ENCODE results near the gene GABRB1. TPM values are rescaled to one million over a fixed set of nuclear protein-coding genes. Genes with fewer than 3 reads are reported as not detected.
A peak's percentile ranks its signal among the peaks of the same experiment; 100 is the strongest.

GABRB1 gene
- polyA plus RNA-seq, 3 donors = not detected

- no peak overlapping the region for H3K4me2 ChIP-seq (replicated peaks; ENCODE audit: extremely low read depth, low read length, poor library complexity, severe bottlenecking)
- no peak overlapping the region for H3K4me3 ChIP-seq (replicated peaks in 1 of 3; ENCODE audit: low read depth in 2 of 3, low read length in 3 of 3)
Observed at GRCh38 chr4:47145630-47146029, 114.3 kb downstream of the GABRB1 start.

GRCh38 chr4:47154816-47155370, 123.5 kb downstream of the GABRB1 start:
- peaks cover 7 to 11% of the 10 kb centered on the region in 2 donors for H3K4me1 ChIP-seq (ENCODE audit: control insufficient read depth in 1 of 2, insufficient read depth in 2 of 2, low read length in 2 of 2)
- H2AFZ ChIP-seq (ENCODE audit: insufficient read depth, low read depth, low read length, poor library complexity, severe bottlenecking) = no peak overlapping the region
- Mint-ChIP-seq H3K27ac (peak overlapping the region in 1 of 7 donors; percentile 19), H3K9me3 (peaks cover 0 to 4% (median 0%) of the 10 kb centered on the region in 7 donors), H3K4me1 (peaks cover 21% of the 10 kb centered on the region), H3K36me3 (no peaks in the 10 kb centered on the region), H3K27me3 (ENCODE audit: low read depth in 3 of 3) (peaks cover 3 to 23% (median 5%) of the 10 kb centered on the region in 3 donors), H3K4me3 (no peak overlapping the region)
- H3K27ac ChIP-seq (ENCODE audit: low read depth in 1 of 2, low read length in 2 of 2) = no peak overlapping the region
- H3K27me3 ChIP-seq (ENCODE audit: control insufficient read depth in 2 of 2, insufficient read depth in 2 of 2, low read length in 2 of 2) = peaks cover 14% of the 10 kb centered on the region in 2 donors
- intact Hi-C loops (cut with micrococcal nuclease) = no loop called here
- H4K20me1 ChIP-seq (ENCODE audit: insufficient read depth, low read length) = no peaks in the 10 kb centered on the region
- TF ChIP-seq, protein P1, sequence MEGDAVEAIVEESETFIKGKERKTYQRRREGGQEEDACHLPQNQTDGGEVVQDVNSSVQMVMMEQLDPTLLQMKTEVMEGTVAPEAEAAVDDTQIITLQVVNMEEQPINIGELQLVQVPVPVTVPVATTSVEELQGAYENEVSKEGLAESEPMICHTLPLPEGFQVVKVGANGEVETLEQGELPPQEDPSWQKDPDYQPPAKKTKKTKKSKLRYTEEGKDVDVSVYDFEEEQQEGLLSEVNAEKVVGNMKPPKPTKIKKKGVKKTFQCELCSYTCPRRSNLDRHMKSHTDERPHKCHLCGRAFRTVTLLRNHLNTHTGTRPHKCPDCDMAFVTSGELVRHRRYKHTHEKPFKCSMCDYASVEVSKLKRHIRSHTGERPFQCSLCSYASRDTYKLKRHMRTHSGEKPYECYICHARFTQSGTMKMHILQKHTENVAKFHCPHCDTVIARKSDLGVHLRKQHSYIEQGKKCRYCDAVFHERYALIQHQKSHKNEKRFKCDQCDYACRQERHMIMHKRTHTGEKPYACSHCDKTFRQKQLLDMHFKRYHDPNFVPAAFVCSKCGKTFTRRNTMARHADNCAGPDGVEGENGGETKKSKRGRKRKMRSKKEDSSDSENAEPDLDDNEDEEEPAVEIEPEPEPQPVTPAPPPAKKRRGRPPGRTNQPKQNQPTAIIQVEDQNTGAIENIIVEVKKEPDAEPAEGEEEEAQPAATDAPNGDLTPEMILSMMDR (IDR thresholded peaks at IDR 0.05) = no peak
- WGBS (ENCODE audit: insufficient coverage) = 100% methylated on average over 2 of the region's 6 CpGs
- no peak for DNase-seq
- no peaks in the 10 kb centered on the region for H3K36me3 ChIP-seq (replicated peaks in 1 of 2; ENCODE audit: control insufficient read depth in 1 of 2, insufficient read depth in 2 of 2, low read length in 2 of 2)
- H3K79me2 ChIP-seq (ENCODE audit: insufficient read depth, low read length) = no peaks in the 10 kb centered on the region
- H3K9me3 ChIP-seq (replicated peaks in 1 of 2; ENCODE audit: control insufficient read depth in 1 of 2, insufficient read depth in 1 of 2, low read length in 2 of 2) = no peaks in the 10 kb centered on the region
- no peak overlapping the region for H3K4me2 ChIP-seq (replicated peaks; ENCODE audit: extremely low read depth, low read length, poor library complexity, severe bottlenecking)
- no peak overlapping the region for H3K4me3 ChIP-seq (replicated peaks in 1 of 3; ENCODE audit: low read depth in 2 of 3, low read length in 3 of 3)
- no peak overlapping the region for H3K9ac ChIP-seq (ENCODE audit: insufficient read depth, low read length, poor library complexity, severe bottlenecking)

More at GRCh38 chr4:47145630-47146029, 114.3 kb downstream of the GABRB1 start:
- no peaks in the 10 kb centered on the region for H3K36me3 Mint-ChIP-seq
- peaks cover 6 to 27% (median 10%) of the 10 kb centered on the region in 3 donors for H3K27me3 Mint-ChIP-seq (ENCODE audit: low read depth in 3 of 3)
- intact Hi-C loops (cut with micrococcal nuclease) = no loop called here
- DNase-seq = no peak
- Histone ChIP-seq H3K9me3 (replicated peaks in 1 of 2; ENCODE audit: control insufficient read depth in 1 of 2, insufficient read depth in 1 of 2, low read length in 2 of 2) (no peaks in the 10 kb centered on the region), H3K27me3 (ENCODE audit: control insufficient read depth in 2 of 2, insufficient read depth in 2 of 2, low read length in 2 of 2) (peaks cover 5 to 8% of the 10 kb centered on the region in 2 donors), H3K9ac (ENCODE audit: insufficient read depth, low read length, poor library complexity, severe bottlenecking) (no peak overlapping the region), H3K36me3 (replicated peaks in 1 of 2; ENCODE audit: control insufficient read depth in 1 of 2, insufficient read depth in 2 of 2, low read length in 2 of 2) (no peaks in the 10 kb centered on the region), H2AFZ (ENCODE audit: insufficient read depth, low read depth, low read length, poor library complexity, severe bottlenecking) (no peak overlapping the region), H3K27ac (ENCODE audit: low read depth in 1 of 2, low read length in 2 of 2) (no peak overlapping the region), H4K20me1 (ENCODE audit: insufficient read depth, low read length) (no peaks in the 10 kb centered on the region), H3K4me1 (ENCODE audit: control insufficient read depth in 1 of 2, insufficient read depth in 2 of 2, low read length in 2 of 2) (no peaks in the 10 kb centered on the region), H3K79me2 (ENCODE audit: insufficient read depth, low read length) (no peaks in the 10 kb centered on the region)
- WGBS (ENCODE audit: insufficient coverage) = no CpG with 5 or more reads among the region's 4 CpGs
- no peak overlapping the region for H3K4me3 Mint-ChIP-seq
- TF ChIP-seq, protein P1 (IDR thresholded peaks at IDR 0.05) = no peak
- H3K27ac Mint-ChIP-seq = no peak overlapping the region
- peaks cover 0 to 2% (median 0%) of the 10 kb centered on the region in 7 donors for H3K9me3 Mint-ChIP-seq
- H3K4me1 Mint-ChIP-seq = no peaks in the 10 kb centered on the region
